K562 (cell line): ENCODE data around the gene FAM111B. TPM values are rescaled to one million over a fixed set of nuclear protein-coding genes. Genes with fewer than 3 reads are reported as not detected.

Experiments
- FUS ChIP-seq: fragments of 200-400 bp; formaldehyde crosslinking; optimal IDR thresholded peaks from 2 replicates; pipeline ENCODE3; 2017; ENCODE audit warnings: low read depth, low read length
- GTF2A2 ChIP-seq: IDR thresholded peaks from 2 replicates; pipeline ENCODE4 v1.6.1; 2016; ENCODE audit warnings: mild to moderate bottlenecking, missing genetic modification characterization, missing compliant biosample characterization
- HDAC3 ChIP-seq: fragments of 450-650 bp; IDR thresholded peaks from 2 replicates; pipeline ENCODE4 v1.6.1; 2018; ENCODE audit warnings: borderline replicate concordance, mild to moderate bottlenecking, moderate library complexity; ENCODE audit not compliant: partially characterized antibody
- KDM5B ChIP-seq: fragments of 200-600 bp; sonication (generic); IDR thresholded peaks from 2 replicates; pipeline ENCODE4 v1.6.1; 2012; ENCODE audit warnings: low read depth, mild to moderate bottlenecking, moderate library complexity, low read length, control low read depth, inconsistent platforms; ENCODE audit not compliant: insufficient replicate concordance
- RBM17 ChIP-seq: fragments of 200-400 bp; formaldehyde crosslinking; IDR thresholded peaks from 2 replicates; pipeline ENCODE4 v1.6.1; 2017; ENCODE audit warnings: low read depth, mild to moderate bottlenecking, low read length, borderline replicate concordance
- SIX5 ChIP-seq, 2 experiments: IDR thresholded peaks; 2 replicates each; pipeline ENCODE4 v1.6.1; 2011; ENCODE audit warnings: low read length in 2 of 2, borderline replicate concordance in 1 of 2, low read depth in 1 of 2, mild to moderate bottlenecking in 1 of 2, moderate library complexity in 1 of 2; ENCODE audit not compliant: insufficient read depth in 1 of 2
- TCF7L2 ChIP-seq: fragments of 150-350 bp; IDR thresholded peaks from 2 replicates; pipeline ENCODE4 v1.6.1; 2016; ENCODE audit warnings: low read depth, mild to moderate bottlenecking, low read length, moderate library complexity
- TEAD4 ChIP-seq, 2 experiments: sonication (generic) in 1 of 2; formaldehyde crosslinking in 1 of 2; IDR thresholded peaks; 2 replicates each; pipeline versions ENCODE4 v1.6.1 to v1.8.0; 2012 to 2022; ENCODE audit warnings: borderline replicate concordance in 1 of 2, inconsistent platforms in 1 of 2, low read length in 1 of 2, mild to moderate bottlenecking in 1 of 2, missing genetic modification reagents in 1 of 2
- TRIM28 ChIP-seq: fragments of 450-650 bp; IDR thresholded peaks from 2 replicates; pipeline ENCODE4 v1.6.1; 2017
- XRCC5 ChIP-seq: fragments of 200-400 bp; formaldehyde crosslinking; IDR thresholded peaks from 2 replicates; pipeline ENCODE4 v1.6.1; 2017; ENCODE audit warnings: low read depth, mild to moderate bottlenecking, low read length
- ZBTB12 ChIP-seq: fragments of 250-450 bp; sonication (Bioruptor Pico); IDR thresholded peaks from 2 replicates; pipeline ENCODE4 v1.4.0; 2020
- ZBTB5 ChIP-seq: fragments of 450-650 bp; IDR thresholded peaks from 2 replicates; pipeline ENCODE4 v1.6.1; 2017; ENCODE audit warnings: antibody characterized with exemption
- ZNF165 ChIP-seq: fragments of 250-450 bp; sonication (Bioruptor Pico); IDR thresholded peaks from 2 replicates; pipeline ENCODE4 v1.4.0; 2020; ENCODE audit warnings: borderline replicate concordance
- ZNF212 ChIP-seq: fragments of 450-650 bp; formaldehyde crosslinking; IDR thresholded peaks from 2 replicates; pipeline ENCODE4 v1.4.0; 2020; ENCODE audit warnings: mild to moderate bottlenecking
- ZNF780A ChIP-seq: fragments of 250-450 bp; sonication (Bioruptor Pico); IDR thresholded peaks from 2 replicates; pipeline ENCODE4 v1.5.0; 2021; ENCODE audit warnings: mild to moderate bottlenecking
- polyA plus RNA-seq, 8 experiments: library from polyadenylated mRNA; depleted of rRNA in 4 of 8; stranded (reverse) in 5 of 8; unstranded in 3 of 8; fragments of >200 nt; fragmentation: Nextera tagmentation in 2 of 8; fragmentation: Illumina TruSeq in 1 of 8; extraction: Ambion mirVana in 2 of 8; extraction: Trizol in 1 of 8; gene quantifications; 2 replicates each; pipeline versions ENCODE4 v1.2.1 to v1.2.3, GENCODE V29; 2011 to 2014; ENCODE audit warnings: inconsistent platforms in 1 of 8, missing spikeins in 1 of 8
- total RNA-seq, 7 experiments: library from RNA; depleted of rRNA in 6 of 7; stranded (reverse); fragments of >200 nt in 6 of 7; fragmentation: Illumina TruSeq in 2 of 7; extraction: Trizol in 2 of 7; gene quantifications; 2 replicates each; pipeline versions ENCODE4 v1.2.1 to v1.2.3, GENCODE V29; 2011 to 2021; ENCODE audit warnings: low replicate concordance in 1 of 7
- TF ChIP-seq, protein P1 (sequence below): fragments of 450-650 bp; IDR thresholded peaks from 2 replicates; pipeline ENCODE4 v1.6.1; 2018; ENCODE audit not compliant: partially characterized antibody
- TF ChIP-seq, protein P2 (sequence below): fragments of 450-650 bp; IDR thresholded peaks from 2 replicates; pipeline ENCODE4 v1.6.1; 2016; ENCODE audit warnings: borderline replicate concordance

FAM111B gene
- total and polyA plus RNA-seq, 9 of the 15 experiments (the other 6 are each of a cell fraction or from before 2014, with no cell fraction given) = 0.01 to 0.33 (median 0.06) TPM; not detected in 5

DNA sequence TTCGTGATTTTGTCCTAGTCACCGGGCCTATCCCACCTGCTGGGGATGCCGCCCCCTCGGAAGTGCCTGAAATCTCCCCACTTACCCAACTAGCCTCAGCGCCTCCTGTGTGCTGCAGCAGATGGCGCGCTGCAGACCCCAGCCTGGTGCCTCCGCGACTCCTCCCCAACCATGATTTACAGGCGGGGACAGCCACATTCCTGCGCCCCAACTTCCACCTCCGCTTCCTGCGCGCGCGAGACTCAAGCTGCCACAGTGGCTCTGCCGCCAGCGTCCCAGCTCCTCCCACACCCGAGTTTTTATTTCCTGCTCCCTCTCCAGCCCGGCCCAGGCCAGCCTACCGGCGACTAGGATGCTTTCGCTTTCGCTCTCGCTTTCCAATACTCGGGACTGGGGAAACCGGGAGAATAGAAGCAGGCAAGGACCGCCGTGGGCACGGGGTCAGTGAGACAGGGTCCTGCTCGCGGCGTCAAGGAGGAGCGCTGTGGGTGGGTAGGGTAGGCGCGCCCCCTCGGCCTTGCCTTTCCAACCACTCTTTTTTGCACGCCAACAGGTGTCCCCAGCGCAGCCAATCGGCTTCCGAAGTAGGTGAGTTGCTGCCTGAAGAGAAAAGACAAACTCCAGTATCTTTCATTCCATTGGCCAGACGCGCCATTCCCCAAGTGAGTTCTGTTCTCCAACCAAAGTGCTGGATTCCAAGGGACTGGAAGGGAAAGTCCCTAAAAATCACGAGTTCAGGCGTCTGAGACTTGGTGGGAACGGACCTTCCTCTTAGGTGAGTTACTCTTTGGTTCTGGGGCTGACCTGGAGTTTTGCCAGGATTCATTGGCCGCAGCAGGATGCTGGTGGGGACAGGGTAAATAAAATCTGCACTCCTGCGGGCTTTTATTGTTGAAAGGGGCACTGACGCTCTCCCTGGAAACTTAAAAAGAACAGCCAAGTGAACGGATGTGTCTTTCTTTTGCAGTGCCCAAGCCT lies 35.8 kb downstream of the FAM111B start, which contains the start of gene FAM111A (continued):
- TF ChIP-seq ZBTB5 (no peak), SIX5 (IDR thresholded peaks at IDR 0.05; ENCODE audit: borderline replicate concordance in 1 of 2, insufficient read depth in 1 of 2, low read depth in 1 of 2, low read length in 2 of 2) (no peak), HDAC3 (no peak), KDM5B (no peak), TCF7L2 (no peak), ZNF212 (CRISPR knock-in tag) (no peak), XRCC5 (no peak), FUS (no peak), ZNF780A (no peak), ZNF165 (CRISPR knock-in tag) (0 out of 2 replicates have a peak, but pooled peaks have one; percentile 17), RBM17 (no peak), TRIM28 (no peak), GTF2A2 (tag) (no peak), TEAD4 (IDR thresholded peaks at IDR 0.05; ENCODE audit: low read length) (peak; percentile 69), TEAD4 (CRISPR knock-in tag; IDR thresholded peaks at IDR 0.05; ENCODE audit: borderline replicate concordance) (0 out of 2 replicates have a peak, but pooled peaks have one; percentile 60), ZBTB12 (no peak)
- TF ChIP-seq, protein P1, sequence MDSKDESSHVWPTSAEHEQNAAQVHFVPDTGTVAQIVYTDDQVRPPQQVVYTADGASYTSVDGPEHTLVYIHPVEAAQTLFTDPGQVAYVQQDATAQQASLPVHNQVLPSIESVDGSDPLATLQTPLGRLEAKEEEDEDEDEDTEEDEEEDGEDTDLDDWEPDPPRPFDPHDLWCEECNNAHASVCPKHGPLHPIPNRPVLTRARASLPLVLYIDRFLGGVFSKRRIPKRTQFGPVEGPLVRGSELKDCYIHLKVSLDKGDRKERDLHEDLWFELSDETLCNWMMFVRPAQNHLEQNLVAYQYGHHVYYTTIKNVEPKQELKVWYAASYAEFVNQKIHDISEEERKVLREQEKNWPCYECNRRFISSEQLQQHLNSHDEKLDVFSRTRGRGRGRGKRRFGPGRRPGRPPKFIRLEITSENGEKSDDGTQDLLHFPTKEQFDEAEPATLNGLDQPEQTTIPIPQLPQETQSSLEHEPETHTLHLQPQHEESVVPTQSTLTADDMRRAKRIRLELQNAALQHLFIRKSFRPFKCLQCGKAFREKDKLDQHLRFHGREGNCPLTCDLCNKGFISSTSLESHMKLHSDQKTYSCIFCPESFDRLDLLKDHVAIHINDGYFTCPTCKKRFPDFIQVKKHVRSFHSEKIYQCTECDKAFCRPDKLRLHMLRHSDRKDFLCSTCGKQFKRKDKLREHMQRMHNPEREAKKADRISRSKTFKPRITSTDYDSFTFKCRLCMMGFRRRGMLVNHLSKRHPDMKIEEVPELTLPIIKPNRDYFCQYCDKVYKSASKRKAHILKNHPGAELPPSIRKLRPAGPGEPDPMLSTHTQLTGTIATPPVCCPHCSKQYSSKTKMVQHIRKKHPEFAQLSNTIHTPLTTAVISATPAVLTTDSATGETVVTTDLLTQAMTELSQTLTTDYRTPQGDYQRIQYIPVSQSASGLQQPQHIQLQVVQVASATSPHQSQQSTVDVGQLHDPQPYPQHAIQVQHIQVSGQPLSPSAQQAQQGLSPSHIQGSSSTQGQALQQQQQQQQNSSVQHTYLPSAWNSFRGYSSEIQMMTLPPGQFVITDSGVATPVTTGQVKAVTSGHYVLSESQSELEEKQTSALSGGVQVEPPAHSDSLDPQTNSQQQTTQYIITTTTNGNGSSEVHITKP = no peak
- TF ChIP-seq, protein P2, sequence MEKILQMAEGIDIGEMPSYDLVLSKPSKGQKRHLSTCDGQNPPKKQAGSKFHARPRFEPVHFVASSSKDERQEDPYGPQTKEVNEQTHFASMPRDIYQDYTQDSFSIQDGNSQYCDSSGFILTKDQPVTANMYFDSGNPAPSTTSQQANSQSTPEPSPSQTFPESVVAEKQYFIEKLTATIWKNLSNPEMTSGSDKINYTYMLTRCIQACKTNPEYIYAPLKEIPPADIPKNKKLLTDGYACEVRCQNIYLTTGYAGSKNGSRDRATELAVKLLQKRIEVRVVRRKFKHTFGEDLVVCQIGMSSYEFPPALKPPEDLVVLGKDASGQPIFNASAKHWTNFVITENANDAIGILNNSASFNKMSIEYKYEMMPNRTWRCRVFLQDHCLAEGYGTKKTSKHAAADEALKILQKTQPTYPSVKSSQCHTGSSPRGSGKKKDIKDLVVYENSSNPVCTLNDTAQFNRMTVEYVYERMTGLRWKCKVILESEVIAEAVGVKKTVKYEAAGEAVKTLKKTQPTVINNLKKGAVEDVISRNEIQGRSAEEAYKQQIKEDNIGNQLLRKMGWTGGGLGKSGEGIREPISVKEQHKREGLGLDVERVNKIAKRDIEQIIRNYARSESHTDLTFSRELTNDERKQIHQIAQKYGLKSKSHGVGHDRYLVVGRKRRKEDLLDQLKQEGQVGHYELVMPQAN = peak; percentile 57; the same call in 1 of the 2 replicates
